Measurements from ENCODE around the gene CALY.
A peak's percentile ranks its signal among the peaks of the same experiment; 100 is the strongest.

CALY gene

GRCh38 chr10:133293810-133294119, 42.9 kb downstream of the CALY start:
- no peak for DNase-seq
- no peak overlapping the region for H3K9ac ChIP-seq (ENCODE audit: low read length)
- no peak overlapping the region for H4K12ac ChIP-seq (ENCODE audit: low read depth, low read length)
- H3K27me3 ChIP-seq (ENCODE audit: insufficient read depth, low read length) = no peaks in the 10 kb centered on the region
- H4K8ac ChIP-seq (ENCODE audit: low read depth, low read length) = no peak overlapping the region
- no peak overlapping the region for H2AFZ ChIP-seq (ENCODE audit: insufficient read depth, low read length, poor library complexity)
- no CpG with 5 or more reads among the region's 10 CpGs for WGBS (ENCODE audit: extremely low coverage, insufficient coverage, insufficient read length)
- H3K4ac ChIP-seq (ENCODE audit: low read depth, low read length) = no peak overlapping the region
- H3K4me2 ChIP-seq (ENCODE audit: low read length) = no peak overlapping the region
- H3K18ac ChIP-seq (ENCODE audit: low read length) = no peak overlapping the region
- no peak overlapping the region for H3K27ac ChIP-seq (ENCODE audit: low read depth, low read length)
- H3K4me3 ChIP-seq (ENCODE audit: low read depth, low read length) = no peak overlapping the region
- H2BK5ac ChIP-seq (ENCODE audit: low read depth, low read length, poor library complexity) = no peak overlapping the region
- H3K14ac ChIP-seq (ENCODE audit: low read length) = no peak overlapping the region
- H4K91ac ChIP-seq (ENCODE audit: low read depth, low read length) = no peak overlapping the region
- H2BK120ac ChIP-seq (ENCODE audit: insufficient read depth, low read length, poor library complexity) = no peak overlapping the region
- H2AK5ac ChIP-seq (ENCODE audit: low read length) = no peak overlapping the region
- no peaks in the 10 kb centered on the region for H3K79me1 ChIP-seq (ENCODE audit: low read length)
- H3K4me1 ChIP-seq (ENCODE audit: control insufficient read depth in 1 of 2, insufficient read depth in 2 of 2, low read length in 2 of 2) = peaks cover 0 to 2% of the 10 kb centered on the region in 2 experiments
- peaks cover 76 to 82% of the 10 kb centered on the region in 2 experiments for H3K36me3 ChIP-seq (ENCODE audit: control insufficient read depth in 1 of 2, insufficient read depth in 2 of 2, low read length in 2 of 2)
- peaks cover 8% of the 10 kb centered on the region for H3K9me3 ChIP-seq (ENCODE audit: insufficient read depth, low read depth, low read length)
- no peaks in the 10 kb centered on the region for H3K79me2 ChIP-seq (ENCODE audit: control insufficient read depth, insufficient read depth, low read length, poor library complexity)
- H3K23ac ChIP-seq (ENCODE audit: low read length) = no peak overlapping the region
- H2BK12ac ChIP-seq (ENCODE audit: low read length) = no peak overlapping the region

DNA sequence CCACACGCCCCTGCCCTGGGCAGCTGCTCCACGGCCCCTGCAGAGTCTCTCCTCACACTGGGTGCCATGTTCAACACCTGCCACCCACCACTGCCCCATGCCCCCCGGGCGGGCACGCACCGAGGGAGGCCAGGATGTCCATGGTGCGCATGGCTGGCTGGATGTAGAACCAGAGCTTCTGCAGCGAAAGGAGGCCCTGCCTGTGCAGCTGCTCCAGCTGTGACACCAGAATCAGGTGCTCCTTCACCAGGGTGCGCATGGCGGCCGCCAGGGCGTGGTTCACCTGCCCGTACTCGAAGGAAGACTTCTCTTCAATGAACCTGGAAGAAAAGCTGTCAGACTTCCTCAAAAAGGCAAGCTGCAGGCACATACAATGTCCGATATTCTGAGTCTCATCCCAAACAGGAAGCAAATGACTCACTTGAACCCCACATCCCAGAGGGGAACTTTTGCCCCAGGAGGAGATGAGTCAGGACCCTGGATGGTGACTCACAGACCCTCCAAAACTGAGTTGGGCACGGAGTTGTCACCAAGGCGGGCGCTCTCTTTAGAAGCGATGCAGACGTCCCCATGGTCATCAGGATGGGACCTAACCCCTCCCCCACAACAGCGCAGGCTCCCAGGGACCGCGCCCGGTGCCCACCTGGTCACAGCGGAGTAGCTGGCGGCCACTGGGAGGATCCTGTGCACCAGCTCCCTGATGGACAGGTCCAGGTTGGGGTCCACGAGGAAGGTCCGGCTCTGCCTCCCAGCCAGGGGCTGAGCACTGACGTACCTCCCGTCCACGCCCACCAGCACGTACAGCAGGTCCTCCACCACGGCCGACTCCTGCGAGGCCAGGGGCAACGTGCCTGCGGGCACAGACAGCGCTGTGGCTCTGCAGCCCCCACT, 43.5 kb downstream of the CALY start:
- no peaks in the 10 kb centered on the region for H3K79me2 ChIP-seq (ENCODE audit: control insufficient read depth, insufficient read depth, low read length, poor library complexity)
- H3K4me1 ChIP-seq (ENCODE audit: control insufficient read depth in 1 of 2, insufficient read depth in 2 of 2, low read length in 2 of 2) = peaks cover 0 to 2% of the 10 kb centered on the region in 2 experiments
- H2AK5ac ChIP-seq (ENCODE audit: low read length) = no peak overlapping the region
- H2AFZ ChIP-seq (ENCODE audit: insufficient read depth, low read length, poor library complexity) = no peak overlapping the region
- no peak overlapping the region for H3K4ac ChIP-seq (ENCODE audit: low read depth, low read length)
- H3K4me3 ChIP-seq (ENCODE audit: low read depth, low read length) = no peak overlapping the region
- no peak overlapping the region for H4K8ac ChIP-seq (ENCODE audit: low read depth, low read length)
- no CpG with 5 or more reads among the region's 38 CpGs for WGBS (ENCODE audit: extremely low coverage, insufficient coverage, insufficient read length)
- no peak overlapping the region for H2BK5ac ChIP-seq (ENCODE audit: low read depth, low read length, poor library complexity)
- H2BK12ac ChIP-seq (ENCODE audit: low read length) = no peak overlapping the region
- no peak overlapping the region for H3K18ac ChIP-seq (ENCODE audit: low read length)
- H2BK120ac ChIP-seq (ENCODE audit: insufficient read depth, low read length, poor library complexity) = no peak overlapping the region
- no peak overlapping the region for H3K9ac ChIP-seq (ENCODE audit: low read length)
- H3K14ac ChIP-seq (ENCODE audit: low read length) = no peak overlapping the region
- no peak overlapping the region for H4K91ac ChIP-seq (ENCODE audit: low read depth, low read length)
- H3K79me1 ChIP-seq (ENCODE audit: low read length) = no peaks in the 10 kb centered on the region
- no peaks in the 10 kb centered on the region for H3K27me3 ChIP-seq (ENCODE audit: insufficient read depth, low read length)
- DNase-seq = peak in 1 of 2 donors; percentile 49
- no peak overlapping the region for H3K27ac ChIP-seq (ENCODE audit: low read depth, low read length)
- peaks cover 9% of the 10 kb centered on the region for H3K9me3 ChIP-seq (ENCODE audit: insufficient read depth, low read depth, low read length)
- H4K12ac ChIP-seq (ENCODE audit: low read depth, low read length) = no peak overlapping the region
- H3K23ac ChIP-seq (ENCODE audit: low read length) = no peak overlapping the region
- H3K36me3 ChIP-seq (ENCODE audit: control insufficient read depth in 1 of 2, insufficient read depth in 2 of 2, low read length in 2 of 2) = peaks cover 76 to 82% of the 10 kb centered on the region in 2 experiments
- no peak overlapping the region for H3K4me2 ChIP-seq (ENCODE audit: low read length)

GRCh38 chr10:133289761-133290160, 46.9 kb downstream of the CALY start:
- Histone ChIP-seq H3K27ac (ENCODE audit: low read depth, low read length) (no peak overlapping the region), H2BK120ac (ENCODE audit: insufficient read depth, low read length, poor library complexity) (no peak overlapping the region), H4K8ac (ENCODE audit: low read depth, low read length) (no peak overlapping the region), H3K27me3 (ENCODE audit: insufficient read depth, low read length) (no peaks in the 10 kb centered on the region), H3K18ac (ENCODE audit: low read length) (no peak overlapping the region), H3K36me3 (ENCODE audit: control insufficient read depth in 1 of 2, insufficient read depth in 2 of 2, low read length in 2 of 2) (peaks cover 70 to 75% of the 10 kb centered on the region in 2 experiments), H4K91ac (ENCODE audit: low read depth, low read length) (no peak overlapping the region), H3K4ac (ENCODE audit: low read depth, low read length) (no peak overlapping the region), H3K9me3 (ENCODE audit: insufficient read depth, low read depth, low read length) (peaks cover 6% of the 10 kb centered on the region), H4K12ac (ENCODE audit: low read depth, low read length) (no peak overlapping the region), H3K79me1 (ENCODE audit: low read length) (no peaks in the 10 kb centered on the region), H3K14ac (ENCODE audit: low read length) (no peak overlapping the region), H2BK5ac (ENCODE audit: low read depth, low read length, poor library complexity) (no peak overlapping the region), H3K9ac (ENCODE audit: low read length) (no peak overlapping the region), H3K23ac (ENCODE audit: low read length) (no peak overlapping the region), H3K4me3 (ENCODE audit: low read depth, low read length) (no peak overlapping the region), H2AK5ac (ENCODE audit: low read length) (no peak overlapping the region), H3K79me2 (ENCODE audit: control insufficient read depth, insufficient read depth, low read length, poor library complexity) (no peaks in the 10 kb centered on the region), H3K4me2 (ENCODE audit: low read length) (no peak overlapping the region), H3K4me1 (ENCODE audit: control insufficient read depth in 1 of 2, insufficient read depth in 2 of 2, low read length in 2 of 2) (peaks cover 0 to 2% of the 10 kb centered on the region in 2 experiments), H2AFZ (ENCODE audit: insufficient read depth, low read length, poor library complexity) (no peak overlapping the region), H2BK12ac (ENCODE audit: low read length) (no peak overlapping the region)
- WGBS (ENCODE audit: extremely low coverage, insufficient coverage, insufficient read length) = no CpG with 5 or more reads among the region's 24 CpGs
- DNase-seq = no peak

GRCh38 chr10:133287832-133288500, 48.7 kb downstream of the CALY start:
- Histone ChIP-seq H3K4me3 (ENCODE audit: low read depth, low read length) (no peak overlapping the region), H4K8ac (ENCODE audit: low read depth, low read length) (no peak overlapping the region), H2BK12ac (ENCODE audit: low read length) (no peak overlapping the region), H3K4me1 (ENCODE audit: control insufficient read depth in 1 of 2, insufficient read depth in 2 of 2, low read length in 2 of 2) (no peaks in the 10 kb centered on the region), H3K4ac (ENCODE audit: low read depth, low read length) (no peak overlapping the region), H3K4me2 (ENCODE audit: low read length) (no peak overlapping the region), H2BK120ac (ENCODE audit: insufficient read depth, low read length, poor library complexity) (no peak overlapping the region), H4K12ac (ENCODE audit: low read depth, low read length) (no peak overlapping the region), H4K91ac (ENCODE audit: low read depth, low read length) (no peak overlapping the region), H3K9ac (ENCODE audit: low read length) (no peak overlapping the region), H3K27ac (ENCODE audit: low read depth, low read length) (no peak overlapping the region), H3K27me3 (ENCODE audit: insufficient read depth, low read length) (no peaks in the 10 kb centered on the region), H2AFZ (ENCODE audit: insufficient read depth, low read length, poor library complexity) (no peak overlapping the region), H3K9me3 (ENCODE audit: insufficient read depth, low read depth, low read length) (peaks cover 3% of the 10 kb centered on the region), H3K79me1 (ENCODE audit: low read length) (no peaks in the 10 kb centered on the region), H3K18ac (ENCODE audit: low read length) (no peak overlapping the region), H3K14ac (ENCODE audit: low read length) (no peak overlapping the region), H3K79me2 (ENCODE audit: control insufficient read depth, insufficient read depth, low read length, poor library complexity) (no peaks in the 10 kb centered on the region), H3K36me3 (ENCODE audit: control insufficient read depth in 1 of 2, insufficient read depth in 2 of 2, low read length in 2 of 2) (peaks cover 69 to 77% of the 10 kb centered on the region in 2 experiments), H2AK5ac (ENCODE audit: low read length) (no peak overlapping the region), H3K23ac (ENCODE audit: low read length) (no peak overlapping the region), H2BK5ac (ENCODE audit: low read depth, low read length, poor library complexity) (no peak overlapping the region)
- no peak for DNase-seq
- no CpG with 5 or more reads among the region's 46 CpGs for WGBS (ENCODE audit: extremely low coverage, insufficient coverage, insufficient read length)
